Cerebellar nuclear complex (tissue), 1 donor: ENCODE measurements around the gene CCDC93.

ENCODE experiments used
- DNase-seq, 2 experiments: peaks; one replicate each; lab custom pipeline; 2025; lab: John Stamatoyannopoulos, UW

CCDC93 gene

GRCh38 chr2:118013724-118014491 lies at the start of gene CCDC93:
TSS of gene CCDC93 (minus strand) at chr2:118014070. CDS start at chr2:118013995, 75 bp downstream.
- DNase-seq: peak in 1 of 2 experiments; percentile 17

GRCh38 chr2:118062669-118063068 lies 48.8 kb upstream of the CCDC93 start:
- no peak for DNase-seq

DNA sequence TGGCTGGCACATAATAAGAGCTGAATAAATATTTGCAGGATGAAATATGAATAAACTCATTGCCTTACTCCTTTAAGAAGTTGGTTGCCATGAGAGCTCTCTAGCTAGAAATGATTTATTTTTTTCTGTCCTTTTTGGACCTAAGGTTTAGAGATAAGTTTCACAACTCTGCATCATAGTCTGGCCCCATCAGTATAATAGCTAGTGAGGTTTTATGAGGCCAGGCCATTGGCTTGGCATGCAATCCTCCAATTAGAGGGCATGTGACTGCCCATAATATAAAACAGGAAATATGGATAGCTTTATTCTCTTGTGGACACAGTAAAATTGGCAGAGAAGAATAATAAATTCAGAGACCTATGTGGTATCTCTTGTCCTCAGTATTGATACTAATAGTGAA lies 48.2 kb upstream of the CCDC93 start:
- no peak for DNase-seq

DNA sequence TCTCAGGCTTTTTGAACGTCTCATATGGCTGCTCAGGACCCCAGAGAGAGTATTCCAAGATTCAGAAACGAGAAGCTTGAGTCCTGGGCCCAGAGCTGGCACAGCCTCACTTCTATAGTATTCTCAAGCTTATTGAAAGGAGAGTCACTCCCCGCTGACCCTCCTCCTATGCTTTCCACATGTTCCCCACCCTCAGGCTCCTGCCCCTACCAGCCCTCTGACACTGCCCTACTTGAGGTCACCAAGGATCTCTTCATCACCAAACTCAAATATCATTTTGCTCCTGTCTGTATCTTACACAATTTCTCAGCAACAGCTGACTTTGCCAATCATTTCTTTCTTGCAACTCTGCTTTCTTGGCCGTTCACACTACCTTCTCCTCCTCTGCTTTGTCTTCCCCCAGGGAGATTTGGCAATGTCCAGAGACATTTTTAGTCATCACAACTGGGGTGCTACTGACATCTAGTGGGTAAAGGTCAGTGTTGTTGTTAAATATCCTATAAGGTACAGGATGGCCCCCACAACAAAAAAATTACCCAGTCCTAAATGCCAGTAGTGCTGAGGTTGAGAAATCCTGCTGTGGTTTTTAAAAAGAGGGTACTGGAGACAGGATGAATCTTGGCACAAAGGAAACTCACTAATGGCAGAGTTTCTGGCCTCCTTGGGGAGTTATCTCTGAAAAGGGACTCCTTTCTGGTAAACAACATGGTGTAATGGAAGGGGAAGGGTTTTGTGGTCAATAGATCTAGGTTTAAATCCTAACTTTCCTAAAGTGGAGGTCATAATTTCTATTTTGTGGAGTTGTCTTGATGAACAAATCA lies 47.5 kb upstream of the CCDC93 start:
- DNase-seq: no peak

GRCh38 chr2:118059919-118060478 lies 46.1 kb upstream of the CCDC93 start:
- no peak for DNase-seq

- DNase-seq: no peak
These were observed 45.1 kb upstream of the CCDC93 start for GRCh38 chr2:118058951-118059350.

DNA sequence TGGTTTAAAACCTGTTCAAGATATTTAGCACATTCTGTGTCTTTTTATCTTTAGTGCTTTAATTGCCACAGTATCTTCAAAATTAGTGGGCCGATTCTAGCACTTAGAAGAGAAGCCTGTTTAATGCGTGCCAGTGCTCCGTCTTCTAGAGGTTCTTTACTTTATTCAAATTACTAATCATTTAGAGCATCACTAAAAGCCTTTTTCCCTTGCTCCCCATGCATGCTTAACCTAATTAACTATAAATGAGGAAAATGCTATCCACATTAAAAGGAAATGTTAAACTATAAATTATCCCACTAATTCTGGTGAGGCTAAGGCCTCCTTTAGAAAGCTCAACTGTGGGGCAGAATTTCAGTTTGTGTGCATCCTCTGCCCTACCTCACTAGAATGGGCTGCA lies 42.9 kb upstream of the CCDC93 start:
- no peak for DNase-seq

DNA sequence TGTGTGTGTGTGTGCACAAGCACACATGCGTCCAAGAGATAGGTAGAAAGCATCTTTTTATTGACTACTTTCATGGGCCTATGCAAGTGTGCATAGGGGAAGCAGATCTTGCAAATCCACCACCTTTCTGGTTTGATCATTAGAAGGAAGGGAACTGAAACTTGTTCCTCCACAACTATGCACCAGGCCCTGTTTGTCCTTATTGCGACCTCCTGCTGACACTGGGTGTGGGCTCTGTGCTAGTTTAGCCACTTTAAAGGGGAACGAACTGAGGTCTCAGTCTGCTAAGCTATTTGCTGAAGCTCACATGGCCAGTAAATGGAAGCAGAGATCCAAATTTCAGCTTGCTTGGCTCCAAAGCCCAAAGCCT lies 42.3 kb upstream of the CCDC93 start:
- no peak for DNase-seq

- no peak for DNase-seq
These were observed 41.8 kb upstream of the CCDC93 start for GRCh38 chr2:118055512-118056164.

GRCh38 chr2:118054213-118055008 lies 40.5 kb upstream of the CCDC93 start:
- DNase-seq: no peak

DNA sequence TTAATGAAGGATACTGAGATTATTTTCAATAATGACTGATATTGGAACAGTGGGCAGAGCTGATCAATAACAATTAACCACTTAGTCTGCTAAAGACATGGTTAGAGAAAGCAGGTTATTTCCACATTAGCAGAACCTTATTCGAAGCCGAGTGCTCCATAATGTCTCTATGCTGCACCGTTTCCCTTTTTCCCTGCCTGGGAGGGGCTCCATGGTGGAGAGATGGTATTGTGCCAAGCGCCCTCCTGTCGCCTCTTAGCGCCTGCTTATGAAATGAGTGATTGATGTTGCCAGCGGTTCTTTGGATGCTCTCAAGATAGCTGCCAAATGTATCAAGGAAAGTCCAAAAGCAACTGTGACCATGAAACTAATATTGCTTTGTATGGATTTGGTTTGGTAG lies 39.8 kb upstream of the CCDC93 start:
- no peak for DNase-seq

DNA sequence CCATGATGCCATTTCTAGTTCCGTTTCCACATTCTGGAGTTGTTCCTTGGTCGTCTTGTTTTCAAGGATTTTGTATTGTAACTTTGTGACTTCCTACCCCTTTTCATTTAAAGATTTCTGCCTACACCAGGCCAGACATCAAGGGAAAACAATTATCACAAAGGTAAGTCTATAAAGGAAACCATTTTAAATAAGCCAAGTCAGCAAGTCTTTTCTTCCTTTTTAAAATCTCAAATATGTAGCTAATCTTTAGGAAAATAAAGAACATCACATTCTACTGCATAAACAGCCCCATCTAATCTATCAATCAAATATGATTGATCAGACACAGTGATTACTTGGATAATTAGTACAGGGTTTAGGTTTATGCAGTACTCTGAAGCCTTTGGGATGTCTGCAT lies 38.6 kb upstream of the CCDC93 start:
- no peak for DNase-seq

GRCh38 chr2:118051826-118052358 lies 38.0 kb upstream of the CCDC93 start:
- DNase-seq: no peak

- DNase-seq: no peak
These were observed 37.1 kb upstream of the CCDC93 start for GRCh38 chr2:118050974-118051373.

GRCh38 chr2:118050386-118050785 lies 36.5 kb upstream of the CCDC93 start:
- no peak for DNase-seq

- no peak for DNase-seq
These were observed 35.9 kb upstream of the CCDC93 start for GRCh38 chr2:118049816-118050140.

- no peak for DNase-seq
These were observed 35.4 kb upstream of the CCDC93 start for GRCh38 chr2:118049140-118049815.

DNA sequence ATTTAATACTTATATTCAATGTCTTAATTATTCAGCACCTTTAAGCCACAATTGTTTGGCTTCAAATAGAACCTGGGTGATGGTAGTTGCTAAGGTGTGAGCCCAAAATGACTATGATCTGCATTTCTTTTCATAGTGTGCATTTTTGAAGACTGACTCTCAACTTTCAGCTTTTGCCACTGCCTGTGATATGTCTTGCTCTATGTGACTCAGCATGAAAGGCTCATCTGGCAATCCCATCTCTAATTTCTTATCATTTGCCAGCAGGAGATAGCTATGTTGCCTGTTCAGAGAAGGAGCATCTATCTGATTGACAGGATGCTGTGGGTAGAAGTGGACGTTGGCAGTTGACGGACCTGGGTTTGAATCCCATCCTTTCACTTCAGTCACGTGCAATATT lies 34.5 kb upstream of the CCDC93 start:
- DNase-seq: no peak

- DNase-seq: no peak
These were observed 33.5 kb upstream of the CCDC93 start for GRCh38 chr2:118047380-118047826.

GRCh38 chr2:118046634-118047210 lies 32.9 kb upstream of the CCDC93 start:
- no peak for DNase-seq
